ENCODE results near the gene AK1.

Gene AK1

GRCh38 chr9:127828262-127829031, 49.0 kb downstream of the AK1 start:
- DNase-seq: peak; percentile 67 to 75
- TF ChIP-seq POLR2A (IDR thresholded peaks at IDR 0.05; ENCODE audit: low read length): no peak
- no peak for TF ChIP-seq GATA1 (IDR thresholded peaks at IDR 0.05; ENCODE audit: low read depth, low read length)

- DNase-seq: no peak
- TF ChIP-seq POLR2A (IDR thresholded peaks at IDR 0.05; ENCODE audit: low read length): no peak
- no peak for TF ChIP-seq GATA1 (IDR thresholded peaks at IDR 0.05; ENCODE audit: low read depth, low read length)
Measured at GRCh38 chr9:127826253-127826913, 51.1 kb downstream of the AK1 start.

- peak; percentile 30 to 50 for DNase-seq
- TF ChIP-seq POLR2A (IDR thresholded peaks at IDR 0.05; ENCODE audit: low read length) (no peak), GATA1 (IDR thresholded peaks at IDR 0.05; ENCODE audit: low read depth, low read length) (no peak)
Measured at GRCh38 chr9:127825319-127826051, 52.0 kb downstream of the AK1 start.

- DNase-seq: no peak
- no peak for TF ChIP-seq POLR2A (IDR thresholded peaks at IDR 0.05; ENCODE audit: low read length)
- no peak for TF ChIP-seq GATA1 (IDR thresholded peaks at IDR 0.05; ENCODE audit: low read depth, low read length)
Measured at GRCh38 chr9:127822108-127822507, 55.4 kb downstream of the AK1 start.

- TF ChIP-seq POLR2A (IDR thresholded peaks at IDR 0.05; ENCODE audit: low read length): no peak
- TF ChIP-seq GATA1 (IDR thresholded peaks at IDR 0.05; ENCODE audit: low read depth, low read length): no peak
- no peak for DNase-seq
Measured at GRCh38 chr9:127818574-127818973, 58.9 kb downstream of the AK1 start.

- no peak for TF ChIP-seq POLR2A (IDR thresholded peaks at IDR 0.05; ENCODE audit: low read length)
- no peak for TF ChIP-seq GATA1 (IDR thresholded peaks at IDR 0.05; ENCODE audit: low read depth, low read length)
- DNase-seq: no peak
Measured at GRCh38 chr9:127817881-127818434, 59.5 kb downstream of the AK1 start.

- no peak for TF ChIP-seq POLR2A (IDR thresholded peaks at IDR 0.05; ENCODE audit: low read length)
- TF ChIP-seq GATA1 (IDR thresholded peaks at IDR 0.05; ENCODE audit: low read depth, low read length): no peak
- no peak for DNase-seq
Measured at GRCh38 chr9:127816728-127817127, 60.7 kb downstream of the AK1 start.

Data from erythroblast (primary cell).